Measurements from ENCODE around the gene FBF1.

FBF1 gene

GRCh38 chr17:75959051-75959838, 18.4 kb upstream of the FBF1 start:
- DNase-seq (ENCODE audit: low read depth) = no peak

- DNase-seq (ENCODE audit: low read depth) = no peak
These were observed 10.2 kb upstream of the FBF1 start for GRCh38 chr17:75950855-75951554.

GRCh38 chr17:75950421-75950820, 9.6 kb upstream of the FBF1 start:
- no peak for DNase-seq (ENCODE audit: low read depth)

DNA sequence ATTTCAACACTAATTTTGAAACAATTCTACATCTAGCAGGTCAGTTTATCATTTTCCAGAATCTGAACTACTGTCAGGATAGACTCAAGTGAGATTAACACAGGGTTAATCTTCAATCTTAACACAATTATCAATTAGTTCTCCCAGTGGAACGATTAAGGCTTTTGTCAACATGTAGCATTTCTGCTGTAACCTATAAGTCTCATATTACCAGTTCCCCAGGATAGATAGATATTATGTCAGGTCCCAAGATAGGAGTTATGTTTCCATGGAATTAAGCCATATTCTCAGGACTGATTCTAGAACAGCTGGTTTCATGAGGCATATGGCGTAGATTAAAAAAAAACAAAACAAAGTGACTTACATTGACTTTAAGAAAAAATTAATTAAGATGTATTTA, 4.4 kb upstream of the FBF1 start:
- no peak for DNase-seq (ENCODE audit: low read depth)

- no peak for DNase-seq (ENCODE audit: low read depth)
These were observed 2.6 kb upstream of the FBF1 start for GRCh38 chr17:75943491-75943890.

- no peak for DNase-seq (ENCODE audit: low read depth)
These were observed 1.6 kb upstream of the FBF1 start for GRCh38 chr17:75942473-75942872.

- DNase-seq (ENCODE audit: low read depth) = no peak
These were observed 589 bp upstream of the FBF1 start for GRCh38 chr17:75941442-75941819.

DNA sequence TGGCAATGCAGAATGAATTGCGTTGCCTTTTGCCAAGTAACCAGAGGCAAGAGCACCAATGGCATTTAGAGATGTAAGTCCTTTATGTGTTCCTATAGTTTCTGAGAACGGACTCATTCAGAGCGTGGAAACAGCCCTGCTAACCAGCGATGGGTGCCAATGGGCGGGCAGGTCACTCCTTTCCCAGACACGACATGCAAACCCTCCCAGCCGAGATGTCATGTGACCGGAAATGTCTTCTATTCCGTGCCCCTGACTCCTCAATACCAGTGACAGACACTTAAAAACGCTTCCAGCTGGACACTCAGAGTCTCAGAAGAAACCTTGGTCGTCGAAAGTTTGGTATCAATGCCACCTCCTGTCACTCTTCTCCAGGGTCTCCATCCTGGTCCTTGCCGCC, 3.2 kb downstream of the FBF1 start:
- DNase-seq (ENCODE audit: low read depth) = no peak

GRCh38 chr17:75933808-75934207, 7.0 kb downstream of the FBF1 start:
- DNase-seq (ENCODE audit: low read depth) = no peak

GRCh38 chr17:75932852-75933251, 8.0 kb downstream of the FBF1 start:
- no peak for DNase-seq (ENCODE audit: low read depth)

- DNase-seq (ENCODE audit: low read depth) = no peak
These were observed 9.8 kb downstream of the FBF1 start for GRCh38 chr17:75931062-75931461.

- no peak for DNase-seq (ENCODE audit: low read depth)
These were observed 13.4 kb downstream of the FBF1 start for GRCh38 chr17:75927286-75927922.

DNA sequence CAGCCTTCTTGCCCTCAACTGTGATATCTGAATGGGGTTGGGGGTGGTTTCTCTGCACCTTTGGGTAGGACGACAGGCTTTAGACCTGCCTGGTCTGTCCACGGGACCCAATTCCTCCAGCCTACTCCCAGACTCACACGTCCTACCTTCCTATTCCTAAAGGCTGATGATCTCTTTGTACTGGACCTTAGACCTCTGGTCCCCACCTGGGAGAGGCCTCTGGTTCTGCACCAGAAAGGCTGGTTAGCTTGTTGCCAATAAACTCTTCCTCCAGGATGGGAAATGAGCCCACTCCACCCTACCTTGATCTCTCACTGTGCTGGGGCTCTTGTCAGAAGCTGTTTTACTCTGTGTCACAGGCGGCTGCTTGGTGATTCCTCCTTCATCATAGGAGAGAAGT, 14.4 kb downstream of the FBF1 start:
- no peak for DNase-seq (ENCODE audit: low read depth)

DNA sequence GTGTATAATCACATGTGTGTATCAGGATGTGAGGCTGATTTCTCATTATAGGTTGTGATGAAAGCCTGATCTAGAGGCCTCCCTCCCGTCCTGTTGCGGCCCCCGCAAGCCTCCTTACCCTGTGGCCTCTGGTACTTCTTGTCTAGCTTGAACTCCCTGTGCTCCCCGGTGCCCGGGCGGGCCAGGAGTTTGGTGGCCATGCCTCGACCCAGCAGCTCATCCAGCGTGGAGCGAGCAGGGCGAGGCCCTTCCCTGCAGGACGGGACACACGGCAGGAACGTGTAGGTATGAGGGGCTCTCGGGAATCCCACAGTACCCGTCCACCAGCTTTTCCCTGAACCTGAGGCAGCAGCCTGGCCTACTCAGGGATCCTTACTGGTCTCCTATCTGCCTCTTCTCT, 14.9 kb downstream of the FBF1 start:
- no peak for DNase-seq (ENCODE audit: low read depth)

DNA sequence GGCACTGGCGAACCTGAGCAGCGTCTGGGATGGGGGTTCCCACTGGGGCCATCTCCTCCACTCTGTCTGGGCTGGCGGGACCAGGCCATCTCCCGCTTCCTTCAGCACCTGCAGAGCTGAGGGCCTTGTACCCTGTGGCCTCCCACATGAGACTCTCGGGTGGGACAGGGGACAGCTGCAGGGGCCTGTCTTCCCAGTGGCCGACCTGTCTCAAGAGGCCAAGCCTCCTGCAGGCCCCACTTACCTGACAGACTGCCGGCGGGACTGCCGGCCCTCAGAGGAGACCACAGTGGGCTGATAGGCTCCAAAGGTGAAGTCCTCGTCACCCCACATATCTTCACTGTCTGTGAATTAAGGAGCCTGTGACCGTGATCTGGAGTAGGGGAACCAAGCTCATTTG, 15.7 kb downstream of the FBF1 start:
- DNase-seq (ENCODE audit: low read depth) = no peak

- DNase-seq (ENCODE audit: low read depth) = no peak
These were observed 17.6 kb downstream of the FBF1 start for GRCh38 chr17:75922963-75923874.

DNA sequence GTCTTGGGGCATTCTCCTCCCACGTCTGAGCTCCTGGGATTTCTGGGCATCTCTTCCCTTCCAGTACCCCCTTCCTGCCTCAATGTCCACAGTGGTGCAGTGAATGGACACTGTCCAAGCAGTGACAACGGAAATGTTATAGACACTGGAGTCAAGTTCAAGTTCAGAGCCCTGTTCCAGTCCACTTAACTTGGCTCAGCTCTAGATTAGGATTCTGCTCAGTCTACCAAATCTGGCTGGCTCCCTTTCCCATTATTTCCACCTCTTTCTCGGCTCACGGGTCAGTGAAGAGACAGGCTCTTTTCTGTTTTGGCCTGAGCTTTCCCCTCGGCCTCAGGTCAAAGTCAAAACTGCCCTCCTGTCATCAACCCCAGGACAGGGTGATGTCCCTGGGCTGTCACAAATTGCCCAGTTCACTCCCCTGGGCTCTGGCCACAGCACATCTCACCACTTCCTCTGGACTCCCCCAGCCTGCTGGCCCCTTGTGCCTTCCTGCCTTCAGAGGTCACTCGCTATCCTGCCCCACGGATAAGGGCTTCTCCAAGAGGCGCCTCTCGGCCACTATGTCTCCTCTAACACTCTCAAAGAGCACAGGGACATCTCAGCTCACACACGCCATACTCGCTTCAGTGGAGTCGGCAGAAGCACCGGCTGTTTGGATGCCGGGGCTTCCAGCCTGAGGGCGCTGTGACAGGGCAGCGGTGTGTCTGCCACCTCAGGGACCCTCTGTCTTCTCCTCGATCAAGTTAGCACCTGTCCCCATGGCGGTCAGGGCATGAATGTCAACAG, 18.5 kb downstream of the FBF1 start:
- no peak for DNase-seq (ENCODE audit: low read depth)

DNA sequence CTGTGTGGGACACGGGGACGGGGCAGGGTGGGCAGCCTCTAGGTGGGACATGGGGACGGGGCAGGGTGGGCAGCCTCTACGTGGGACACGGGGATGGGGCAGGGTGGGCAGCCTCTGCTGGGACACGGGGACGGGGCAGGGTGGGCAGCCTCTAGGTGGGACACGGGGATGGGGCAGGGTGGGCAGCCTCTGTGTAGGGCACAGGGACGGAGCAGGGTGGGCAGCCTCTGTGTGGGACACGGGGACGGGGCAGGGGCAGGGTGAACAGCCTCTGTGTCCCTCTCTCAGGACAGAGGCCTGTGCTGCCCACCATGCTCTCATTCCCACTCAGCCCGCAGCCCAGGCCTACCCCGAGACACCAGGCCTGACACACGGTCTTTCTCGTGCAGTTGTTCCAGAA, 19.2 kb downstream of the FBF1 start:
- DNase-seq (ENCODE audit: low read depth) = no peak

GRCh38 chr17:75920045-75920560, 20.7 kb downstream of the FBF1 start:
- DNase-seq (ENCODE audit: low read depth) = no peak

- DNase-seq (ENCODE audit: low read depth) = no peak
These were observed 21.2 kb downstream of the FBF1 start for GRCh38 chr17:75919611-75920010.

DNA sequence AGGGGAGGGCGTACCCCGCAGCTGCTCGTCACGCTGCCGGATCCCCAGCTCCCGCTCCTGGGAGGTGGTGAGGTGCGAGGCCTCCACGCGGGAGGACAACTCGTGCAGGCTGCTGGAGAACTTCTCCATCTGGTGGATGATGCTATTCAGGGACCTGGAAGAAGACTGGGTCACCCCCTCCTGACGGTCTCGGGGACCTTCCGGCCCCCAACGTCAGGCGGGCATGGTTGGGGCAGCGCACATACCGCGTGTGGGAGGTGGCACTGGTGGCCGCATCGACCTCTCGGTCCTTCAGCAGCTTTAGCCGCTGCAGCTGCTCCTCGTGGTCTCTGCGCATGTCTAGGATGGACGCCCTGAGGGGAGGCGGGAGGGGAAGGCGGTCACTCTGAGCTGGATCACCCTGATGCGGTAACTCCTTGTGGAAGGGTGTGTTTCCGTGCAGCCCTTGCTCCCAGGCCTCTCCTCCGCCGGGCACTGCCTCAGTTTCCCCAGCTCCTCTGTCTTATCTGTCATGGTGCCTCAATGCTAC, 22.9 kb downstream of the FBF1 start:
- no peak for DNase-seq (ENCODE audit: low read depth)
